ENCODE results near the gene FTO. TPM values are rescaled to one million over a fixed set of nuclear protein-coding genes. Genes with fewer than 3 reads are reported as not detected.

FTO gene
- polyA plus RNA-seq, 1 donor from 2014 or later: 80.1 TPM

GRCh38 chr16:54160939-54161897 is 457.3 kb downstream of the FTO start:
- H3K9ac ChIP-seq (ENCODE audit: low read length): no peak overlapping the region
- no peak overlapping the region for H3K27ac ChIP-seq (ENCODE audit: low read length)
- H3K79me2 ChIP-seq (replicated peaks; ENCODE audit: insufficient read depth, low read length): no peaks in the 10 kb centered on the region
- no peak for TF ChIP-seq EZH2 (IDR thresholded peaks at IDR 0.05; ENCODE audit: borderline replicate concordance, insufficient read depth, low read length, poor library complexity, severe bottlenecking)
- no peak for TF ChIP-seq MXI1 (conservative IDR thresholded peaks at IDR 0.05; ENCODE audit: poor library complexity, severe bottlenecking)
- no peak for TF ChIP-seq EP300 (conservative IDR thresholded peaks at IDR 0.05; ENCODE audit: poor library complexity, severe bottlenecking)
- TF ChIP-seq SMC3 (conservative IDR thresholded peaks at IDR 0.05; ENCODE audit: poor library complexity): no peak
- no peak for TF ChIP-seq POLR2AphosphoS5 (IDR thresholded peaks at IDR 0.05)
- TF ChIP-seq CTCF (IDR thresholded peaks at IDR 0.05; ENCODE audit: poor library complexity, severe bottlenecking): no peak
- TF ChIP-seq TAF1 (IDR thresholded peaks at IDR 0.05; ENCODE audit: low read depth): no peak
- no peak for TF ChIP-seq RAD21 (conservative IDR thresholded peaks at IDR 0.05)
- no peak for TF ChIP-seq REST (IDR thresholded peaks at IDR 0.05; ENCODE audit: borderline replicate concordance)
- no peak overlapping the region for H3K4me2 ChIP-seq (ENCODE audit: low read length)
- no peak overlapping the region for H3K4me3 ChIP-seq (ENCODE audit: low read length)
- H4K20me1 ChIP-seq (ENCODE audit: insufficient read depth): no peaks in the 10 kb centered on the region
- no peaks in the 10 kb centered on the region for H3K9me2 ChIP-seq (ENCODE audit: insufficient read depth, low read length)
- H3K9me3 ChIP-seq (ENCODE audit: low read length): no peaks in the 10 kb centered on the region
- H3F3A ChIP-seq (ENCODE audit: insufficient read depth, low read length, poor library complexity, severe bottlenecking): no peaks in the 10 kb centered on the region
- no peaks in the 10 kb centered on the region for H3K36me3 ChIP-seq (ENCODE audit: insufficient read depth, low read length)
- H2AFZ ChIP-seq (ENCODE audit: low read depth, low read length): no peak overlapping the region
- no peaks in the 10 kb centered on the region for H3K27me3 ChIP-seq (ENCODE audit: insufficient read depth, low read depth, low read length)

- Histone ChIP-seq H4K20me1 (ENCODE audit: insufficient read depth) (no peaks in the 10 kb centered on the region), H2AFZ (ENCODE audit: low read depth, low read length) (no peak overlapping the region), H3K27me3 (ENCODE audit: insufficient read depth, low read depth, low read length) (no peaks in the 10 kb centered on the region), H3K79me2 (replicated peaks; ENCODE audit: insufficient read depth, low read length) (no peaks in the 10 kb centered on the region), H3K9me3 (ENCODE audit: low read length) (no peaks in the 10 kb centered on the region), H3F3A (ENCODE audit: insufficient read depth, low read length, poor library complexity, severe bottlenecking) (no peaks in the 10 kb centered on the region), H3K4me3 (ENCODE audit: low read length) (no peak overlapping the region), H3K9ac (ENCODE audit: low read length) (no peak overlapping the region), H3K36me3 (ENCODE audit: insufficient read depth, low read length) (no peaks in the 10 kb centered on the region), H3K4me2 (ENCODE audit: low read length) (no peak overlapping the region), H3K9me2 (ENCODE audit: insufficient read depth, low read length) (no peaks in the 10 kb centered on the region), H3K27ac (ENCODE audit: low read length) (no peak overlapping the region)
- no peak for TF ChIP-seq POLR2AphosphoS5 (IDR thresholded peaks at IDR 0.05)
Observed at GRCh38 chr16:54163197-54163843, 459.4 kb downstream of the FTO start.

All from neural cell (in vitro differentiated cells).